T-helper 1 cell treated with Interleukin-12 subunit alpha and Interleukin-12 subunit beta and Interleukin-4 antibody, amounts not matched to agents 30 ng/mL and 1 ng/mL, for 36 hours (primary cell): ENCODE data around the gene BASP1. TPM values are rescaled to one million over a fixed set of nuclear protein-coding genes. Genes with fewer than 3 reads are reported as not detected.
"Not testable (repeated sequence)": the region's sequence is repeated elsewhere in the genome, so short reads cannot be mapped to it uniquely, and the experiment has no call there.

ENCODE experiments used
- intact Hi-C: fragments of 100-400 bp; cut with micrococcal nuclease; formaldehyde crosslinking; loops from one replicate; pipeline ENCODE4 v1.15.1; 2024
- total RNA-seq: library from RNA; stranded (reverse); gene quantifications from 2 replicates; pipeline ENCODE4 v1.2.3, GENCODE V29; 2022

Gene BASP1
- total RNA-seq, 1 donor from 2014 or later = 0.98 TPM

DNA sequence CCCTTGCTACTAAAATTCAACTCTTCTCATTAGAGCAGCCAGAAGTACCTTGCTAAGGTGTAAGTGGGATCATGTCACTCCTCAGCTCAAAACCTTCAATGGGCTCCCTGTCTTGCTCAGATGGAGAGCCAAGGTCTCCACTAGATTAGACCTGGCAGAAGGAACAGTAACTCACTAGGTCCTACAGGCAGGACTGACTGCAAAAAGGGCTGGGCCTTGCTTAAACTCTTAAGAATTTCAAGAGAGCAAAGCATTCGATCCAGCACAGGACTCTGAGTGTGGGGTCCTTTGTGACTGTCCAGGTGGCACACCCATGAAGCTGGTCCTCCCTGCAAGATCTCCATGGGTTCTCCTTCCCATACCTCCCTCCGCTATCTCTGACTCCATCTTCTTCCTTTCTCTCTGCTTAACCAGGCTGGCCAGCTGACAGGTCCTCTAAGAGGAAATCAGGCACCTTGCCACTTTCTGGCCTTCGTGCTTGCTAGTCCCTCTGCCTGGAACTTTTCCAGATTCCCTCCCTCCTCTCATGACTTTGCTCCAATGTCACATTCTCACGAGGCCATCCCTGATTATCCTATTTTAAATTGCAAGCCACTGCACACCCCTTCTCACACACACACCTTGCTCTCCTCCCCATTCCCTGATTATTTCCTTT is 70.2 kb downstream of the BASP1 start:
- intact Hi-C loops = no loop called here

DNA sequence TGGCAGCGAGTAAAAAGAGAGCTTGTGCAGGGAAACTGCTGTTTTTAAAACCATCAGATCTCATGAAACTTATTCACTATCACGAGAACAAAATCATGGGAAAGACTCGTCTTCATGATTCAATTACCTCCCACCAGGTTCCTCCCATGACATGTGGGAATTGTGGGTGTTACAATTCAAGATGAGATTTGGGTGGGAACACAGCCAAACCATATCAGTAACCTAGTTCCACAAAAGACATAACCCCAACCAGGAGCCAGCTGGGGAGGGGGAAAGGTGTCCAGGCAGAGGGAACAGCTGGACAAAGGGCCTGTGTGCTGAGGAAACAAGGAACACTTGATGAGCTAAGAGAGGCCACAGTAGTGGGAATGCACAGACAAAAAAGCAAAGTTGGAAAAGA is 71.1 kb downstream of the BASP1 start:
- intact Hi-C loops = no loop called here

DNA sequence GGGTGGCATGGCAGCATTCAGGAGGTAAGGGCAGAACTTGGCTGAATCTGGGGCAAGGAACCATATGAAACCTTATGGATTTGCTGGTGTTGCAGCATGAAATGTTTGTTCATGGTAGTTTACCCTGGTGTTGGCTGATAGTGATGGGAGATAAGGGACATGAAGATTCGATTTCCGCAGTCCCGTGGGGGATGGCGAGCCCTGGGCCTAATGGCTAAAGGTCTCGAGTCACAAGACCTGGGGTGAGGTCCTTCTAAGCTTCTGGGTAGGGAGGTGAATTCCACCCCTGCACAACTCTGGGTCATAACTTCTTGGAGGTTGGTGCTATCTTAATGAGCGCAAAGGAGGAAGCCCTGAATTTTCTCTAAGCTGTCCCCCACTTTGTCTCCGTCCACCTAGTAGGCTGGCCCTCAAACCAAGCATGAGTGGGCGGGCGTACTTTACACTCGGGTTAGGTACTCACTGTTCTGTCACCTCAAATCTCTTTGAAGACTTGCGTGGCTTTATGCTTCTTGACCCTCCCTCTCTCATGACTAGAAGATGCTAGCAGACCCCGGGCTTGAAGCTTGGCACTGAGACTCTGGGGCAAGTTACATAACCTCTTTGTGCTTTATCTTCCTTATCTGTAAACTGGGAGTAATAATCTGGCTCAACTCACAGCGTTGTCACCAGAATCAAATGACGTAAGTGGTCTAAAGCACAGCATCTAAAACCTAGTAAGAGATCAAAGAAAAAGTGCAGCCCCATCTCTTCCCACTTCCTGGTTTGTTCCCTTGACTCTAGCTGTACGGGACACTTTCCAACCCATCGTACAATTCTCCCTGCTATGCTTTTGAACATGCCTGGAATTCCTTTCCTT is 72.5 kb downstream of the BASP1 start:
- intact Hi-C loops = no loop called here

DNA sequence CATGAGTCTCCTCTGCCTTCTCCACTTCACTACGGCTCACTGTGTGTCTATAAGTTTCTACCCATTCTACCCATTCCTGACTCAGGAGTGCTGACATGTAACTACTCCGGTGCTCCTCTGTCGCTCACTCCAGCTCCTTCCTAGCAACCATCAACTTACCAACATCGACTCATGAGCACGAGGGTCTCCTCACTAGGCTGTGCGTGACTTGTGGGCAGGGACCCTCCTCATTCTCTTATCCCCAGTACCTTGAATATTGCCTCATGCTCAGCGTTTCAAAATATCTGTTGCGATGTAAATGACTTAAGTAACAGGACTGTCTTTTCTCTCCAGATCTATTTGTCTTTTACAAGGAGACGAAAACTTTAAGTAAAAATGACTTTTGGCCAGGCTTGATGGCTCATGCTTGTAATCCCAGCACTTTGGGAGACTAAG is 73.1 kb downstream of the BASP1 start:
- intact Hi-C loops = no loop called here

DNA sequence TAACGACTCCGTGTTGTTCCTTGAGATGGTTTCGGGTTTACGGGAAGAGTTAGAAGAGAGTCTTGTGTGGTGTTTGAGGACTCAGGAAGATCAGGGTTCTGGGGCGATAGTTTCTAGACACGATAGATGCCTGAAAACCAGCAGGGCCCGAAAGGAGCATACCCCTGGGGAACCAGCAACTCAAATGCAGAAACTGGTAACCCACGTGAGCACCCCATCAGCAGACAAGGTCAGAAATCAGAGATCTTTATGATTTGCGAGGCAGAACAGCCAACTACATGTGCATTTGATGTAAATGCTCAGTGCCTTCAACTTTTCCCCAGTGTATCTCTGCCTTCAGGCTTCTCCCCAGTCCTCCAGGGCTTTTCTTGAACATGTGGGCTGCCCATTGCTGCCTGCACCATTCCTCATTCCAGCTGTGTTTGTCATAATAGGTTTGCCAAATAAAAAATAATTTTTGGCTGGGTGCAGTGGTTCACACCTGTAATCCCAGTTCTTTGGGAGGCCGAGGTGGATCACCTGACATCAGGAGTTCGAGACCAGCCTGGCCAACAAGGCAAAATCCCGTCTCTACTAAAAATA is 75.1 kb downstream of the BASP1 start:
- intact Hi-C loops = no loop called here

DNA sequence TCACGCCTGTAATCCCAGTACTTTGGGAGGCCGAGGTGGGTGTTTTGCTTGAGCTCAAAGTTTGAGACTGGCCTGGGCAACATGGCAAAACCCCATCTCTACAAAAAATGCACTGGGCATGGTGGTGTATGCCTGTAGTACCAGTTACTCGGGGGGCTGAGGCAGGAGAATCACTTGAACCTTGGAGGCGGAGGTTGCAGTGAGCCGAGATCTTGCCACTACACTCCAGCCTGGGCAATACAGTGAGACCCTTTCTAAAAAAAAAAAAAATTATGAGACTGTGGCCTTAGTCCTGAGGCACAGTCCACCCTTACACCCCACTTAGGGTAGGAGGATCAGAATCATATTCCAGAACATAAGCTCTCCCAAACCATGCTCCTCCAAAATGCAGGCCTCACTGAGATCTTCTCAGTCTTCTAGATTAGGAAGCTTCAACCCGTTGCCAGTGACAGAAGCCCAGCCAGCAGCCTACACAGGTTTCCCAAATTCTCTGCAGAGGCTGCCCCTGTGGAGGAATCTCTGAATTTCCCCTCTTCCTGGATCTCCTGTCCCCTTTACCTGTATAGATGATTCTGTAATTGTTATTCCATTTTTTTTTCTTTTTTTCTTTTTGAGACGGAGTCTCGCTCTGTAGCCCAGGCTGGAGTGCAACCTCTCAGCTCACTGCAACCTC is 77.3 kb downstream of the BASP1 start:
- intact Hi-C loops = no loop called here

DNA sequence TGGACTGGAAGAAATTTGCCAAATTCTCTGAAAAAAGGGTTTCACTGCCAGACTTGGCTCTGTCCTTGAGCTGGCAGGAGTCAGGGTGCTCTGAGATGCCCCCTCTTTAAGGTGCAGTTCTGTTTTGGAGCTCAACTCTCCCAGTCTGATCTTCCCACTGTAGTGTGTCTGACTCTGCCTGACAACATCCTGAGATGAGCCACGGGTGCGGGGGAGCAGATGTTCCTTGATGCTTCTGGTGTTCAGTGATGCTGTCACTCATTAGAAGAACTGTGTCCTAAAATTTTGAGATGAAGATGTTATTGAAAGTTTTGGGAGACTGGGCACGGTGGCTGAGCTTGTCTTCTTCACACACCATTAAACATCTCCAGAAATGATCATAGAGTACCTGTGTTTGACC is 78.2 kb downstream of the BASP1 start:
- intact Hi-C loops = no loop called here

DNA sequence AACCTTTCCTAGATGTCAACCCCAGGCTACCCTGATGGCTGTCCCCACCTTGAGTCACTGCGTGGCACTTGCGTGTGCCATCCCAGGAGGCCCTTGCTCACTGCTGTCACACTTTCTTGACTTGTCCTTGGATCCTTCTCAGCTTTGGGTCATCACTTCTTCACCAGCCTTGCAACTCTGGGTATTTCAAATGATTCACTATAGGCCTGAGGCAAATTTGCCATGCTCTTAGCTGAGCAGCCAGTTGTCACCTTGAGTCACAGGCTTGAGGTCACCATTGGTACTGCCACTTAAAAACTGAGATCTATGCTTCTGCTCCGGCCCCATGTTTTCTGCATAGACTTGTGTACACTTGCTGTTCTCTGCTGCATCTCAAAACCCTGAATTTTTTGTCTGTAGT is 84.7 kb downstream of the BASP1 start:
- intact Hi-C loops = no loop called here

DNA sequence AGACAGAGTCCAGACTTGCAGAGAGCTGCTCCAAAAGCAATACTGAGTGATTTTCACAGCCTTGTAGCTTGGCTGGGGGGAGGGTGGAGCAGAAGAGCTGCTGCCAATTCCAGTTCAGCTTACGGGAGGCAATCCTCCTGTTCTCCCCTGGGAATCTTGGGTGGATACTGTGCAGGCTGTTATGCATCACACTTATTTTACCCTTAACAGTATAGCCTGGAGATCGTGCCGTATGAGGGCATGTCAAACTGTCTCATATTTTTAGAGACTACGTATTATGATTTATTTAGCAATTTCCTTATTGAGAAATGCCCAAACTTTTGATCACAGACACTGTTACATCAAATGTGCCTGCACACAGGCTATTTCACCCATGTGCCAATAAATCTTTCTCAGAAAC is 85.2 kb downstream of the BASP1 start:
- intact Hi-C loops = no loop called here

DNA sequence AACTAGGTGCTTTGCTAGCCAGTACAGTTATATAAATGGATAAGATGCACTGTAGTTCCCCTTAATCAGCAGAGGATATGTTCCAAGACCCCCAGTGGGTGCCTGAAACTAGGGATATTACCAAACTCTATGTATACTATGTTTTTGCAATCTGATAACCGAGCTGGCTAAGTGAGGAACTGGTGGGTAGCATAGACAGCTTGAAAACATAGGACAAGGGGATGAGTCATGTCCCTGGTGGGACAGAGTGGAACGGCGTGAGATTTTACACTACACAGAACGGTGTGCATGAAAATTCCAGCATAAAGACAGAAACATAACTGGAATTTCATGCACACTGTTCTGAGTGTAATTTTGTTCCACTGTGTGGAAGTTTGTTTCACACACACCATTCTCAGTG is 86.9 kb downstream of the BASP1 start:
- intact Hi-C loops = no loop called here

DNA sequence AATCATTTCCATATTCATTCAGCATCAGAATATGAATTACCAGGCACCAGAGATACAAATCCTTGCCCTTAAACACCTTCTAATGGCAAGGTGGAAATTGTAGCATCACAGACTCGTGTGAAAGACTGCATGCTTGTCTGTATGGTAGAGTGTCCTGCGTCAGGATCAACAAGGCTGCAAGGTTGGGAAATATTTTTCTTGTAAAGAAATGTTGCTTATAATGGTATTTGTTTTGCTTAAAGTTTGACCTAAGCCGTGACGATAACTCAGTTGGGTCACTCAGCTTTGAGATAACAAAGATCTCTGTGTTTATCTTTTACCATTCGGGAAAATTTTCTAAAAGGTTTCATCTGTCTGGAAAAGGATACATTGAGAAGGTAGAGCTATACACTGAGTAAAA is 87.6 kb downstream of the BASP1 start:
- intact Hi-C loops = no loop called here

DNA sequence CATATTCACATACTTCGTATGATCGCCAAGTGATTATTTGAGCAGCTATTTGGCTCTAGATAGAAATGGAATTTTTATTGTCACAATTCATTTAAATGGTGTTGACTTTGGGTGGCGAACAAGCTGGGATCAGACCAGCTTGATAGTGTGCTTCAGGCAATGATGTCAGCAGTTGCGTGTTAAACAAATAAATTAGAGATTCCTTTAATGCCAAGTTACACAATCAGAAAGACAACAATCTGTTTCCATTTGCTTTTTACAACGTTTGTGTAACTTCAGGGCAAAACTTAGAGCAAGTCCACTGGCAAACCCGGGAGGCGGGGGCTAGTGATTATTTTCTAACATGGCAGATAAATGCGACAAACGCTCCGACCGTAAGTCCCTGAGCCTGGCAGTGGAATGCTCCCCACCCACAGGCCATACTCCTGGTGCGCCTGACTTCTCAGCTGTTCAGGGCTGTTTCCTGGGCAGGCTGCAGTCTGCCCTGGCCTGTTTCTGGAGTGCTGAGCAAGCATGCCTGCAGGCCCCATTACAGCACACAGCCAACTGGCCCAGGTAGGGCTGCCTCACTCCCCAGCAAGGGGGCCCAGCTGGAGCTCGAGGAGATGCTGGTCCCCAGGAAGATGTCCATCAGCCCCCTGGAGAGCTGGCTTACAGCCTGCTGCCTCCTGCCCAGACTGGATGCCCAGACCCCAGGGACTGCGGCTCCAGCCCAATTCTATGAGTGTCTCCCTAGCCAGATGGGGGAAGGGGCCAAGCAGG is 88.7 kb downstream of the BASP1 start:
- intact Hi-C loops = no loop called here

DNA sequence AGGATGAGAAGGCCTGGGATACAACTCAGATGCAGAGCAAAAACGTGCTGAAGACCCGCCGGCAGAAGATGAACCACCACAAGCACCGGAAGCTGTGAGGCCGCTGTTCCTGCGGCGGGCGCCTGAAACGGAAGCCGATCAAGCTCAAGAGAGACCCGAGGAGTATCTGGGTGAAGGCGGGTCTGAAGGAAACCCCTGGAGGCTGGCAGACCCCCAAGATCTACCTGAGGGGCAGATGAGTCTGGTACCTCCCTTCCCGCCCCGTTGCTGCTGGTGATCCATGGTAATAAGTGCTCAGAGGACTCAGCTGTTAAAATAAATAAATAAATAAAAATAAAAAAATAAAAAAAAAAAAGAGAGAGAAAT is 89.3 kb downstream of the BASP1 start:
- intact Hi-C loops = no loop called here

DNA sequence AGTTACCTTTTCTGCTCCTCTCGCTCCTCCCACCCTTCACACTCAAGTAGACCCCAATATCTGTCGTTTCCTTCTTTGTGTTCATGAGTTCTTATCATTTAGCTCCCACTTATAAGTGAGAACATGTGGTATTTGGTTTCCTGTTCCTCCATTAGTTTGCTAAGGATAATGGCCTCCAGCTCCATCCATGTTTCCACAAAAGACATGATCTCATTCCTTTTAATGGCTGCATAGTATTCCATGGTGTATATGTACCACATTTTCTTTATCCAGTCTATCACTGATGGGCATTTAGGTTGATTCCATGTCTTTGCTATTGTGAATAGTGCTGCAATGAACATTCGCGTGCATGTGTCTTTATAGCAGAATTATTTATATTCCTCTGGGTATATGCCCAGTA is 90.0 kb downstream of the BASP1 start:
- intact Hi-C loops = not testable (repeated sequence)

DNA sequence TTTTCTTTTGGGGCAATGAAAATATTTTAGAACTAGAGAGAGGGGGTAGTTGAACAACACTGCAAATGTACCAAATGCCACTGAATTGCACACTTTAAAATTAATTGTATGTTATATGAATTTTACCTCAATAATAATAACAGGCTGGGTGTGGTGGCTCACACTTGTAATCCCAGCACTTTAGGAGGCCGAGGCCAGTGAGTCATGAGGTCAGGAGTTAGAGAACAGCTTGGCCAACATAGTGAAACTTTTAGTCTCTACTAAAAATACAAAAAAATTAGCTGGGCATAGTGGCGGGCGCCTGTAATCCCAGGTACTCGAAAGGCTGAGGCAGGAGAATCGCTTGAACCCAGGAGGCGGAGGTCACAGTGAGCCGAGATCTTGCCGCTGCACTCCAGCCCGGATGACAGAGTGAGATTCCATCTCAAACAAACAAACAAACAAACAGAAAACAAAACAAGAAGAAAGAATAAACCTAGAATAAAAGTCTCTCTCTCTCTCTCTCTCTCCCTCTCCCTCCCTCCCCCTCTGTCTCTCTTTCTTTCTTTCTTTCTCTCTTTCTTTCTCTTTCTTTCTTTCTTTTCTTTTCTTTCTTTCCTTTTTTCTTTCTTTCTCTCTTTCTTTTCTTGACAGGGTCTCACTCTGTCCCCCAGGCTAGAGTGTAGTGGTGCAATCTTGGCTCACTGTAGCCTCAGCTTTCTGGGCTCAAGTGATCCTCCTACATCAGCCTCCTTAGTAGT is 91.1 kb downstream of the BASP1 start:
- intact Hi-C loops = no loop called here

DNA sequence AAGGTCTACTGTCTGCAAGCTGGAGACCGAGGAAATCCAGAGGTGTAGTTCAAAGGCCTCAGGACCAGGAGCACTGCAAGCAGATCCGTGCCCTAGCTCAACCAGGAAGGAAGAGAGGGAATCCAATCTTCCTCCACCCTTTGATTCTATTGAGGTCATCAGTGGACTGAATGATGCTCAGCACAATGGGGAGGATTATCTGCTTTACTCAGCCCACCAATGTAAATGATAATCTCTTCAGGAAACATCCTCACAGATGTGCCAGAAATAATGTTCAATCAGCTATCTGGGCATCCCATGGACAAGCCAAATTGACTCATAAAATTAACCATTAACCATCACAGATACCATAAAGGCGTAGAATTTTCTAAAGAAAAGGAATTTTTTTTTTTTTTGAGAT is 92.0 kb downstream of the BASP1 start:
- intact Hi-C loops = no loop called here

DNA sequence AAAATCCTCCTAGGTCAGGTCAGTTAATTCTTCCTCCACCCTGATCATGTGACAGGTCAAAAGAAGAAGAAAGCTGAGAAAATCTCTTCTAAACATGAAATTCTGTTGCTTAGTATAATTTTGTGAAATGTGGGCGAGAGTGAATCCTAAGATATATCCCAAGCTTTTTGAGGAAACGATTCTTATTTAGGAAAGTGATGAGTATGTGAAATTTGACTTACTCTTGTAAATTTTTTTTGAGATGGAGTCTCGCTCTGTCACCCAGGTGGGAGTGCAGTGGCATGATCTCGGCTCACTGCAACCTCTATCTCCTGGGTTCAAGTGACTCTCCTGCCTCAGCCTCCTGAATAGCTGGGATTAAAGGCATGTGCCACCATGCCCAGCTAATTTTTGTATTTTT is 93.1 kb downstream of the BASP1 start:
- intact Hi-C loops = not testable (repeated sequence)

DNA sequence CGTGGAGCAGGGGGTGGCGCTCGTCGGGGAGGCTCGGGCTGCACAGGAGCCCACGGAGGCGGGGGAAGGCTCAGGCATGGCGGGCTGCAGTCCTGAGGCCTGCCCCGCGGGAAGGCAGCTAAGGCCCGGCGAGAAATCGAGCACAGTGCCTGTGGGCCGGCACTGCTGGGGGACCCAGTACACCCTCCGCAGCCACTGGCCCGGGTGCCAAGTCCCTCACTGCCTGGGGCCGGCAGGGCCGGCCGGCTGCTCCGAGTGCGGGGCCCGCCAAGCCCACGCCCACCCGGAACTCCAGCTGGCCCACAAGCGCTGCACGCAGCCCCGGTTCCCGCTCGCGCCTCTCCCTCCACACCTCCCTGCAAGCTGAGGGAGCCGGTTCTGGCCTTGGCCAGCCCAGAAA is 94.4 kb downstream of the BASP1 start:
- intact Hi-C loops = not testable (repeated sequence)

DNA sequence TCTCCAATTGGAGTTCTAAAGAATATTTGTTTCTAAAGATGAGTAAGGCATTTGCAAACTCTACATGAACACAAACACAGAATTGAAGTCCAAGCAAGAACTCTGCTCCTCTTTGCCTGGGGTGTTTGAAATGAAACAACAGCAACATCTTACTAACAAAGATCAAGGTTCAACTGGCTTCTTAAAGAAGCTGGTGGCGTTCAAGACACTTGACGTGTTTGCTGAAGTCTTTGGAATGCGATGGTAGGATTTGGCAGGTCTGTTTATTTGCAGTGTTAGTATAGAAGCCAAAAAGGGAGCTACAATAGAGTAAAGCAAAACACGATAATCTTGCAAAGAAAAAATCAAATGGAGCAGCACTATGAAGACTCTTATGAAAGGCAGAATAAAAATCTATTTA is 94.9 kb downstream of the BASP1 start:
- intact Hi-C loops = no loop called here

DNA sequence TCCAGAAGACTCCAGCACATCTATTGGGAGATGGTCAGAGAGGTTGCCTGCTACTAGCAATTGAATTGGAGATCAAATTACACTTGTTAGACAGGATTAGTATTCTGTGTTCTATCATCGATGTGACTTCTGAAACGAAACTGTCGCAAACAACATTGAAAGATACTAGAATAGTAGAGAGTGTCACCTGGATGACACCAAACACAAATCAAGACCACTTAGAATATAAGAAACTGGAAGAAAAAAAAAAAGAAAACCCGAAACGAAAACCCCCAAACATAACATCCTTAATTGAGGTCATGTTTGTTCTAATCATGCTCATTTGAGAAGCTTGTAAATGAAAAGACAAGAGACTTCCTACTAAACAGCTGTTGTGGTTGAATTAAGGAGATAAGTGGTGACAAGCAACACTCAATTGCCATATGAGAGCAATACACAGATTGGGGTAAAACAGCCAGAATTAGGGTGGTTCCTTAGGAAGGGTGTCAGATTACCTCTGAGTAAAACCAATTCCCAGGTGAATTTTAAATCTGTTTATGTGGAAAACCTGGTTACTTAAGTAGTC is 97.6 kb downstream of the BASP1 start:
- intact Hi-C loops = no loop called here
